Esophagus squamous epithelium (tissue), 5 donors: Measurements from ENCODE around the gene ADD3. TPM values are rescaled to one million over a fixed set of nuclear protein-coding genes. Genes with fewer than 3 reads are reported as not detected.

Experiments used
- DNase-seq: peaks from one replicate; lab custom pipeline; 2025; lab: John Stamatoyannopoulos, UW
- H3K27ac ChIP-seq, 4 donors: fragments of 200-600 bp; sonication (generic); one replicate each; pipeline ENCODE4 v1.5.1; 2016 to 2019; ENCODE audit warnings: mild to moderate bottlenecking in 1 of 4
- H3K27me3 ChIP-seq, 4 donors: fragments of 200-600 bp; sonication (generic); 1 replicate in 3 of 4; 2 replicates in 1 of 4; pipeline versions ENCODE4 v1.5.1 to v1.6.0; 2017 to 2021; ENCODE audit warnings: antibody characterized with exemption in 1 of 4
- H3K36me3 ChIP-seq, 3 donors: fragments of 200-600 bp; sonication (generic); one replicate each; pipeline ENCODE4 v1.5.1; 2016 to 2019
- H3K4me1 ChIP-seq, 3 donors: fragments of 200-600 bp; sonication (generic); one replicate each; pipeline ENCODE4 v1.5.1; 2017 to 2019
- H3K4me3 ChIP-seq, 4 donors: fragments of 200-600 bp; sonication (generic); 1 replicate in 3 of 4; 2 replicates in 1 of 4; pipeline ENCODE4 v1.5.1; 2016 to 2019; ENCODE audit warnings: mild to moderate bottlenecking in 2 of 4, moderate library complexity in 1 of 4
- H3K9me3 ChIP-seq, 3 donors: fragments of 200-600 bp; sonication (generic); one replicate each; pipeline ENCODE4 v1.5.1; 2016 to 2019
- POLR2A ChIP-seq, 4 donors: fragments of 450-650 bp; IDR thresholded peaks; one replicate each; pipeline ENCODE4 v1.6.1; 2017; ENCODE audit warnings: antibody characterized with exemption in 4 of 4, mild to moderate bottlenecking in 4 of 4, moderate library complexity in 3 of 4
- WGBS, 2 donors: methylation state at CpG; one replicate each; pipeline ENCODE4 v1.1.5; 2018; 5-methylcytosine and 5-hydroxymethylcytosine counted together
- intact Hi-C: fragments of 100-400 bp; cut with DNase I; formaldehyde crosslinking; loops from one replicate; pipeline ENCODE4 v1.15.0; 2022
- total RNA-seq, 4 donors: library from RNA; depleted of rRNA; stranded (reverse); fragments of >200 nt; gene quantifications; one replicate each; pipeline ENCODE4 v1.1.0, GENCODE V29; 2016
- TF ChIP-seq, protein P1 (sequence below), 6 experiments: fragments of 450-650 bp in 4 of 6; fragments of 200-600 bp in 2 of 6; sonication (generic) in 2 of 6; IDR thresholded peaks; one replicate each; pipeline ENCODE4 v1.5.1; 2016 to 2019; ENCODE audit warnings: antibody characterized with exemption in 6 of 6, mild to moderate bottlenecking in 4 of 6, moderate library complexity in 4 of 6
- donor health status: DM: yes; HTN: yes; CAD: no.

The ADD3 gene
- total RNA-seq, 4 donors from 2014 or later = 52.5 to 214 (median 145) TPM

GRCh38 chr10:109991266-109991855 is 16.4 kb upstream of the ADD3 start:
- TF ChIP-seq, protein P1, sequence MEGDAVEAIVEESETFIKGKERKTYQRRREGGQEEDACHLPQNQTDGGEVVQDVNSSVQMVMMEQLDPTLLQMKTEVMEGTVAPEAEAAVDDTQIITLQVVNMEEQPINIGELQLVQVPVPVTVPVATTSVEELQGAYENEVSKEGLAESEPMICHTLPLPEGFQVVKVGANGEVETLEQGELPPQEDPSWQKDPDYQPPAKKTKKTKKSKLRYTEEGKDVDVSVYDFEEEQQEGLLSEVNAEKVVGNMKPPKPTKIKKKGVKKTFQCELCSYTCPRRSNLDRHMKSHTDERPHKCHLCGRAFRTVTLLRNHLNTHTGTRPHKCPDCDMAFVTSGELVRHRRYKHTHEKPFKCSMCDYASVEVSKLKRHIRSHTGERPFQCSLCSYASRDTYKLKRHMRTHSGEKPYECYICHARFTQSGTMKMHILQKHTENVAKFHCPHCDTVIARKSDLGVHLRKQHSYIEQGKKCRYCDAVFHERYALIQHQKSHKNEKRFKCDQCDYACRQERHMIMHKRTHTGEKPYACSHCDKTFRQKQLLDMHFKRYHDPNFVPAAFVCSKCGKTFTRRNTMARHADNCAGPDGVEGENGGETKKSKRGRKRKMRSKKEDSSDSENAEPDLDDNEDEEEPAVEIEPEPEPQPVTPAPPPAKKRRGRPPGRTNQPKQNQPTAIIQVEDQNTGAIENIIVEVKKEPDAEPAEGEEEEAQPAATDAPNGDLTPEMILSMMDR (IDR thresholded peaks at IDR 0.05) = no peak
- TF ChIP-seq POLR2A (IDR thresholded peaks at IDR 0.05) = no peak
- H3K4me3 ChIP-seq = no peak overlapping the region
- peaks cover 0 to 14% (median 4%) of the 10 kb centered on the region in 3 donors for H3K4me1 ChIP-seq
- H3K9me3 ChIP-seq = no peaks in the 10 kb centered on the region
- no peaks in the 10 kb centered on the region for H3K27me3 ChIP-seq
- H3K36me3 ChIP-seq = no peaks in the 10 kb centered on the region
- H3K27ac ChIP-seq = no peak overlapping the region
- intact Hi-C loops = no loop called here
- no peak for DNase-seq
- WGBS, 2 donors = 73 to 79% methylated on average over 1 of the region's 1 CpG

DNA sequence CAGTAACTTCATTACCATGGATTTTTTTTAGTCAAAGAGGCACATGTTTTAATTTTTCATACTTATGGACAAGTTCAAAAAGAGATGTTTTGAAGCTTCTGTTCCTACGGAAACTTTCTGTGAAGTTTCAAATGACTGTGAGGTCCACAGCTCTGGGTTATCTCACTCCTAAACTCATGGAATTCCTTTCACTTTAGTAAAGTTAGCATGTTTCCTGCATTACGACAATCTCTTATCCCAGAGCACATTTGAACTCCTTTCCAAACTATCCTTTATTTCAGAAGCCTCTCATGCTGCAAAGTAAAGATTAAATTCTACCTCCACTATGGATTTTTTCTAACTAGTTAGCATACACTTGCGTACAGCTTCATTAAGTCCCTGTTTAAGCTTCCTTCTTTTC is 15.3 kb upstream of the ADD3 start:
- H3K27me3 ChIP-seq = no peaks in the 10 kb centered on the region

DNA sequence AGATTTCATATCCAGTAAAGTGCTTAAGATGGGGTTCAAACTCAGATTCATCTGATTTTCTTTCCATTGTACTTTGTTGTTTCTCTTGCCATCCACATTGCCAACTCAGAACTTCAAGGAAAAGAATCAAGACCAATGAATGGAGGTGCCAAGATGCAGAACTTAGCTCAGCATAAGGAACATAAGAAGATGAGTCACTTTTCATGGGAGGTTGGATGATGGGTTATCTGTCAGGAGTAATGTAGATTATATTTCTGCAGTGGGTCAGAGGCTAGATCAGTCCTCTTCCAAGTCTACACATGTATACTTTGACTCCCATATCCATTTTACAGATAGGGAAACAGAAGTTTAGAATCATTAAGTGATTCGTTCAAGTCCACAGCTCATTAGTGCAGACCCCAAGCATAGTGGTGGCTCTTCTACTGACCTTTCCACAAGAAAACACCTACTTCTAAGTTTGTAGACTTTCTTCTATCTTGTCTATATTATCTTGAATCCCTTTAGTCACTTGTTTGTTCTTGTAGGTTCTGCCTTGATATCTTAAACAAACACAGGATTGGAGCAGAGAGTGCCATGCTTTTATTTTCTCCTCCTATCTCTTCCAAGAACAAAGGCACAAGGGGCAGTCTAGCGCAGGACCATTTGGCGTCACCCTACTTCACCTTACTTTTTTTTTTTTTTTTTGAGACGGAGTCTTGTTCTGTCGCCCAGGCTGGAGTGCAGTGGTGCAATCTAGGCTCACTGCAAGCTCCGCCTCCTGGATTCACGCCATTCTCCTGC is 14.0 kb upstream of the ADD3 start:
- Histone ChIP-seq H3K9me3 (no peaks in the 10 kb centered on the region), H3K27me3 (no peaks in the 10 kb centered on the region), H3K36me3 (no peaks in the 10 kb centered on the region), H3K4me3 (no peak overlapping the region), H3K27ac (no peak overlapping the region), H3K4me1 (peaks cover 0 to 19% (median 8%) of the 10 kb centered on the region in 3 donors)
- TF ChIP-seq, protein P1 (IDR thresholded peaks at IDR 0.05) = no peak
- no peak for TF ChIP-seq POLR2A (IDR thresholded peaks at IDR 0.05)
- WGBS, 2 donors = 92 to 100% methylated on average over 6 to 7 of the region's 7 CpGs
- intact Hi-C loops = no loop called here
- DNase-seq = no peak

More for the DNA sequence above, 15.3 kb upstream of the ADD3 start:
- 72 to 74% methylated on average over 3 of the region's 3 CpGs for WGBS, 2 donors
- no peak overlapping the region for H3K27ac ChIP-seq
- TF ChIP-seq POLR2A (IDR thresholded peaks at IDR 0.05) = no peak
- TF ChIP-seq, protein P1 (IDR thresholded peaks at IDR 0.05) = no peak
- intact Hi-C loops = no loop called here
- no peak for DNase-seq
- H3K9me3 ChIP-seq = no peaks in the 10 kb centered on the region
- no peak overlapping the region for H3K4me3 ChIP-seq
- H3K4me1 ChIP-seq = peaks cover 0 to 20% (median 8%) of the 10 kb centered on the region in 3 donors
- H3K36me3 ChIP-seq = no peaks in the 10 kb centered on the region

GRCh38 chr10:109994711-109995577 is 12.8 kb upstream of the ADD3 start:
- TF ChIP-seq POLR2A (IDR thresholded peaks at IDR 0.05) = no peak
- TF ChIP-seq, protein P1 (IDR thresholded peaks at IDR 0.05) = no peak
- Histone ChIP-seq H3K36me3 (no peaks in the 10 kb centered on the region), H3K27me3 (no peaks in the 10 kb centered on the region), H3K27ac (no peak overlapping the region), H3K4me1 (peaks cover 0 to 19% (median 8%) of the 10 kb centered on the region in 3 donors), H3K4me3 (no peak overlapping the region), H3K9me3 (no peaks in the 10 kb centered on the region)
- DNase-seq = no peak
- 76 to 89% methylated on average over 5 of the region's 5 CpGs for WGBS, 2 donors
- intact Hi-C loops = no loop called here
